IPS-NIHi7 (cell line): ENCODE results near the gene HOXA10.

ENCODE experiments used
- DNase-seq: peaks from one replicate; pipeline ENCODE4 v3.0.0; 2012; ENCODE audit warnings: mixed read lengths; ENCODE audit errors: extremely low spot score

HOXA10 gene

DNA sequence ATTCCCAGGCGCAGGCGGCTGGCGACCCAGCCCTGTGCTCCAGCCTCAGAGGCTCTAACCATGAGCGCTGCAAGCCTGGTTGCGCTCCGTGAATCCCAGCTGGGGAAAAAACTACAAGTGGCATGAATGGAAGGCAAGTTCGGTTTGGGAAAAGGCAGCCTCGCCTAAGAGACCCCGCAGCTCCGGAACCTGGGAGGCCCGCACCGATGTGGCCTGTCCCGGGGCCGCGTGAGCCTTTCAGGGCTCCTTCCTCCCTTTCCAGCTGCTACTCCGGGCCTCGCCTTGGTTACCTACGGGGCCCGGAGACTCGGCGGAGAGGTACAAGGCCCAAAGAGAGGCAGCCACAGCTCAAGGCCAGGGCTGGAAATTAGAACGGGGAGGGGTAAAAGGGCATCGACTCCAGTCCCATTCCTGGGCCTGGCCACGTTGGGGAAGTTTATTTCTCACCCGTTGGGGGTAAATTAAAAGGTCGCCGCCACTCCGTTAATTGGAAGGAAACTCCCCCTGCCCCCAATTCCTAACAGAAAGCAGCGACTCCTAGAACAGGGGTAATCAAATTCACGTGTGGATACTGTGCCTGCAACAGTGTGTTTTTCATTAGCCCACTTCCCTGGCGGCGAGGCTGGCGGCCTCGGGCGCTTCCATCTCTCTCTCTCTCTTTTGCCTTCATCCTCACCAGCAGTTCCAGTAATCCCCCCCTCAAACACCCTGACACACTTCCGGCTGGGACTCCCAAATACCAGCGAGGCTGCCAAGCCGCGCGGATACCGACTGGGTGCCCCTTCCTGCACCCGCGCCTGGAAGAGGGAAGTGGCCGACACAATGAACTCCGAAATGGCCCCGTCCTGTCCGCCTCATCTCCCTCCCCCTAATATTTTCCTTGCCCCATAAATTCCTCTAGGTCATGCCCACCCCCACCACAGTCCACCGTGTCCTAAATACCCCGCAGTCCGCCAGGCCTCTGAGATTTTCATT, 7.3 kb downstream of the HOXA10 start:
- no peak for DNase-seq

- no peak for DNase-seq
These were observed 8.1 kb downstream of the HOXA10 start for GRCh38 chr7:27165996-27166530.

GRCh38 chr7:27165089-27165995, 8.8 kb downstream of the HOXA10 start, which contains the start of gene HOXA9:
Gene HOXA9 (minus strand): TSS chr7:27165537. CDS start chr7:27165457, 80 bp downstream.
- no peak for DNase-seq

DNA sequence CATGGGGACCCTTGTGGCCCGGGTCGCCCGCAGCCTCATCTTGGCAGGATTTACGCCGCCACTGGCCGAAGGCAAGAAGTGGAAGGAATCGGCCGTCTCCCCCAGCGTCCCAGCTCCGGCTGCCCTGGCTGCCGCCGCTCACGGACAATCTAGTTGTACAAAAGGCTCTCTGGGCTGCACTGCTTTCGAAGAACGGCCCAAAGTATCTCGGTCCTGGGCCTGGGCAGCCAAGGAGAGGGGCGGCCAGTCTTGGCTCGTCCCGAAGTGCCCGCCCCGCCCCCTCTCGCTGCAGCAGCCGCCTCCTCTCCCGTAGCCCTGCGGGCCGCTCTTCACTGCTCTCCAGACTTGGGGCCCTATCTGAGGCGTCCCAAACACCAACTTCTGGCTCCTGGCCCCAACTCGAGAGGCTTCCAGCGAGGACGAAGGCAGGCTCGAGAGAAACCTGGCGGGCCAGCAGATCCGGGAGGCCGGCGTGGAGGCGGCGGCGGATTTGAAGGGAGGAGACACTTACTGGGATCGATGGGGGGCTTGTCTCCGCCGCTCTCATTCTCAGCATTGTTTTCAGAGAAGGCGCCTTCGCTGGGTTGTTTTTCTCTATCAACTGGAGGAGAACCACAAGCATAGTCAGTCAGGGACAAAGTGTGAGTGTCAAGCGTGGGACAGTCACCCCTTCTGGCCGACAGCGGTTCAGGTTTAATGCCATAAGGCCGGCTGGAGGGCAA, 9.6 kb downstream of the HOXA10 start:
- DNase-seq = no peak

DNA sequence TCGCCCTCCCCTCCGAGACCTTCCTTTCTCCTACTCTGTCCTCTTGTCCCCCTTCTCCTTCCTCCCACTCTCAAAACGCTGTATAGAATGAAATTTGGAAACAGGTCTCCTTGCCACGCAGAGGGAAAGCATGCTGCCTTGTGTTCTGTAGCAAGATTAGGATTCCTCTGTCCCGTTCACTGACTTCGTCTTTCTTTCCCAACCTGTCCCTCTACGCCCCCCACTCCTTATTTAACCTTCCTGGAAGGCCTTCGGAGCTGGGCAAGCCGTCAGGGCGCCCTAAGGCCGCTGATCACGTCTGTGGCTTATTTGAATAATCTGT, 10.1 kb downstream of the HOXA10 start:
- DNase-seq = no peak

- DNase-seq = no peak
These were observed 10.7 kb downstream of the HOXA10 start for GRCh38 chr7:27163288-27164044.

GRCh38 chr7:27162561-27163287, 11.4 kb downstream of the HOXA10 start:
- DNase-seq = no peak

GRCh38 chr7:27161721-27162560, 12.2 kb downstream of the HOXA10 start:
- DNase-seq = no peak

DNA sequence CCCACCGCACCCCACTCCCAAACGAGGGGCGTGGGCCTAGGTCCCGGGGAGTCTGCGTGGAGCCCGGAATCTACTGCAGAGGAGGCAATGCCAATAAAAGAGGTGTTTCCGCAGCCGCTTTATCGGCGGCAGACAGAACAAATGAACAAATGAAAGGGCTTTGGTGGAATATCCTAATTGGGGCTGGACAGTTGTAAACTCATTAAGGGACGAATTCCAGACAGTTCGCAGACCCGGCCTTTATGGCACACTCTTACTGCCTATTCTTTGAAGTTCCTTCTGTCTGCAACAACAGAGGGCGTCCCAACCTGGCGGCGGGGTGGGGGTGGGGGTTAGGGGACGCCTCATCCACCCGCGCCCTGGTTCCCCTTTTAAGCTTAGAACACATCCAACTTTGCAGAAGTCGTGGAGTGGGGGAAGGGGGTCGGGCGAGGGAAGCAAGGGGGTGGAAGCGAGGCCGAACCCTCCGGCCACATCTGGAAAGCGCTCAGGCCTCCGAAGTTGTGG, 12.9 kb downstream of the HOXA10 start:
- no peak for DNase-seq

- peak; percentile 74 for DNase-seq
These were observed 13.4 kb downstream of the HOXA10 start for GRCh38 chr7:27160546-27161213.

- DNase-seq = no peak
These were observed 14.0 kb downstream of the HOXA10 start for GRCh38 chr7:27160145-27160545.

GRCh38 chr7:27159266-27160144, 14.6 kb downstream of the HOXA10 start:
- DNase-seq = no peak

DNA sequence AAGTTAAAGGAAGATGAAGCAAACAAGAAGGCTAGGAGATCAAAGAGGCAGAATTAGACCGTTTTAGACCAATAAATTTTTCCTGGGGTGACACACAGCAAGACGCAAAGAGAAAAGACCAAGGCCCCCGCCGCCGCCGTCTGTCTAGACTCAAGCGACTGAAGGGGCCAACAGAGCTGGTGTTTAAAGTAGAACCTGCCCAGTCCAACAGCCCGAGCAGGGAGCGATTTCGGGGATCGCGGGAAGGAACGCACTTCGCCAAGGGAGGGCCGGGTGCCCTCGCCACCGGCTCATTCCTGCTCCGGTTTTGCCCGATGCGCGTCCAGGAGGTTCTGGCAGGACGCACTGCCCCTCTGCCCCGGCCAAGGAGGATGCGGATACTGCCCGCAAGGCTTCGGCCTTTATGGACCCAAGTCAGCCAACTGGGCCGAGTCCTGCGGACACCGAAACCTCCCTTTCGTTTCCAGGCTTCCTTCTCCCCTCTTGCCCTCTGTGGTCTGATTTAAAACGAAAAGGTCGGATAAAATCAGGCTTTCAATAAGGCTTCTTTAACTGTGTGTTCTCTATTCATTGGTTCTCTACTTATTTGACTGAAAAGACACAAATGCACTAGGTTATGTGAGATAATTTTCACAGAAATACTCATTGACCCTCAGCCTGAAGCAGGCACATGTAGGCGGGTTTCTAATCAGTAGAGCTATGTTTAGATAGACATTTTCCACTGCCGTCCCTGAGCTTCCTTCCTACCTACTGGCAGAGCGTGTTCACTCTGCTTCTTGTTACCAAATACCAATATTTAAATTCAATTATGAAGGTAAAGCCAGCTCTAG, 15.5 kb downstream of the HOXA10 start:
- no peak for DNase-seq

GRCh38 chr7:27157702-27158431, 16.3 kb downstream of the HOXA10 start:
- no peak for DNase-seq

GRCh38 chr7:27156916-27157701, 17.0 kb downstream of the HOXA10 start:
- no peak for DNase-seq
